H1 (cell line): ENCODE data around the gene YTHDF2.

Source experiments
- CTCF ChIP-seq, 3 experiments: IDR thresholded peaks; 1 replicate in 2 of 3; 2 replicates in 1 of 3; pipeline versions ENCODE4 v1.5.1 to v1.6.1; 2011; ENCODE audit warnings: low read length in 3 of 3, mild to moderate bottlenecking in 3 of 3, inconsistent platforms in 2 of 3, low read depth in 1 of 3, moderate library complexity in 1 of 3; ENCODE audit not compliant: insufficient read depth in 1 of 3; ENCODE audit errors: control extremely low read depth in 1 of 3
- EZH2 ChIP-seq: fragments of 200-600 bp; sonication (generic); IDR thresholded peaks from 2 replicates; pipeline ENCODE4 v1.7.1; 2012; ENCODE audit warnings: low read depth, mild to moderate bottlenecking, moderate library complexity, low read length, inconsistent platforms; ENCODE audit not compliant: severe bottlenecking
- MAFK ChIP-seq: IDR thresholded peaks from 2 replicates; pipeline ENCODE4 v1.6.1; 2012; ENCODE audit warnings: low read depth, mild to moderate bottlenecking, improper control_type of control experiment, low read length
- POLR2A ChIP-seq, 2 experiments: IDR thresholded peaks; 1 replicate in 1 of 2; 2 replicates in 1 of 2; pipeline ENCODE4 v1.6.1; 2011; ENCODE audit warnings: low read depth in 2 of 2, low read length in 2 of 2, mild to moderate bottlenecking in 2 of 2; ENCODE audit errors: control extremely low read depth in 1 of 2
- TAF7 ChIP-seq: optimal IDR thresholded peaks from 2 replicates; pipeline ENCODE3; 2011; ENCODE audit warnings: low read depth, mild to moderate bottlenecking, inconsistent platforms, low read length, moderate library complexity, borderline replicate concordance
- USF2 ChIP-seq: IDR thresholded peaks from 2 replicates; pipeline ENCODE4 v1.6.1; 2011; ENCODE audit warnings: low read length, improper control_type of control experiment
- YY1 ChIP-seq: IDR thresholded peaks from 2 replicates; pipeline ENCODE4 v1.6.1; 2011; ENCODE audit warnings: low read depth, mild to moderate bottlenecking, low read length
- ZNF274 ChIP-seq: IDR thresholded peaks from 2 replicates; pipeline ENCODE4 v1.7.0; 2012; ENCODE audit warnings: low read length, borderline replicate concordance; ENCODE audit errors: extremely low read depth

GRCh38 chr1:28803051-28803450, 66.3 kb downstream of the YTHDF2 start:
- TF ChIP-seq CTCF (IDR thresholded peaks at IDR 0.05; ENCODE audit: control extremely low read depth in 1 of 3, insufficient read depth in 1 of 3, low read depth in 1 of 3, low read length in 3 of 3): no peak
- no peak for TF ChIP-seq POLR2A (IDR thresholded peaks at IDR 0.05; ENCODE audit: control extremely low read depth in 1 of 2, low read depth in 2 of 2, low read length in 2 of 2)
- no peak for TF ChIP-seq ZNF274
- no peak for TF ChIP-seq TAF7
- no peak for TF ChIP-seq YY1
- no peak for TF ChIP-seq EZH2
- no peak for TF ChIP-seq USF2
- TF ChIP-seq MAFK: no peak
